GM23338 (cell line): Measurements from ENCODE around the gene ZNF276. TPM values are rescaled to one million over a fixed set of nuclear protein-coding genes. Genes with fewer than 3 reads are reported as not detected.

ENCODE experiments used
- ATAC-seq: fragments of 200-7000 bp; cut with Tn5 transposase; 3 replicates; pipeline ENCODE4 v1.9.1; 2020
- DNase-seq: peaks from one replicate; pipeline ENCODE4 v3.0.0-alpha.2; 2015; ENCODE audit warnings: low spot score
- H2AFZ ChIP-seq: fragments of 200-600 bp; sonication (generic); 2 replicates; pipeline ENCODE4 v1.8.0; 2016; ENCODE audit warnings: antibody characterized with exemption, mild to moderate bottlenecking, moderate library complexity
- H3F3A ChIP-seq: fragments of 200-600 bp; sonication (generic); replicated peaks from 2 replicates; pipeline ENCODE4 v1.8.0; 2017; ENCODE audit warnings: antibody characterized with exemption, mixed run types, low read depth
- H3K27ac ChIP-seq: fragments of 200-600 bp; sonication (generic); 2 replicates; pipeline ENCODE4 v1.6.1; 2016; ENCODE audit warnings: low read depth
- H3K27me3 ChIP-seq: fragments of 200-600 bp; sonication (generic); 2 replicates; pipeline ENCODE4 v1.8.0; 2016; ENCODE audit warnings: mild to moderate bottlenecking, mixed run types, moderate library complexity; ENCODE audit not compliant: insufficient read depth
- H3K36me3 ChIP-seq: fragments of 200-600 bp; sonication (generic); 2 replicates; pipeline ENCODE4 v1.8.0; 2016; ENCODE audit warnings: mild to moderate bottlenecking; ENCODE audit not compliant: insufficient read depth
- H3K4me1 ChIP-seq: fragments of 200-600 bp; sonication (generic); 2 replicates; pipeline ENCODE4 v1.8.0; 2016; ENCODE audit warnings: mild to moderate bottlenecking, moderate library complexity; ENCODE audit not compliant: insufficient read depth
- H3K4me2 ChIP-seq: fragments of 200-600 bp; sonication (generic); 2 replicates; pipeline ENCODE4 v1.7.1; 2017; ENCODE audit warnings: mixed run types
- H3K4me3 ChIP-seq: fragments of 200-600 bp; sonication (generic); 2 replicates; pipeline ENCODE4 v1.6.1; 2016; ENCODE audit warnings: mixed run types
- H3K79me2 ChIP-seq: fragments of 200-600 bp; sonication (generic); replicated peaks from 2 replicates; pipeline ENCODE4 v1.8.0; 2017; ENCODE audit warnings: mild to moderate bottlenecking; ENCODE audit not compliant: insufficient read depth
- H3K9me2 ChIP-seq: fragments of 200-600 bp; sonication (generic); 2 replicates; pipeline ENCODE4 v1.8.0; 2017; ENCODE audit not compliant: insufficient read depth
- H4K20me1 ChIP-seq: fragments of 200-600 bp; sonication (generic); replicated peaks from 2 replicates; pipeline ENCODE4 v1.8.0; 2017; ENCODE audit warnings: mild to moderate bottlenecking; ENCODE audit not compliant: insufficient read depth
- H3K27ac Mint-ChIP-seq: 2 replicates; pipeline ENCODE4 v1.8.0; 2020; ENCODE audit warnings: inconsistent platforms, mild to moderate bottlenecking, moderate library complexity, mixed read lengths
- H3K27me3 Mint-ChIP-seq: 3 replicates; pipeline ENCODE4 v1.8.0; 2022; ENCODE audit warnings: low read depth, mild to moderate bottlenecking, moderate library complexity, mixed read lengths, inconsistent platforms; ENCODE audit not compliant: insufficient read depth, poor library complexity
- H3K36me3 Mint-ChIP-seq: 3 replicates; pipeline ENCODE4 v1.8.0; 2021; ENCODE audit warnings: low read depth, mild to moderate bottlenecking, inconsistent platforms, moderate library complexity, mixed read lengths
- H3K4me1 Mint-ChIP-seq: 3 replicates; pipeline ENCODE4 v1.8.0; 2020; ENCODE audit warnings: mild to moderate bottlenecking, inconsistent platforms, mixed read lengths
- H3K4me3 Mint-ChIP-seq: 3 replicates; pipeline ENCODE4 v1.8.0; 2021; ENCODE audit warnings: moderate library complexity, mild to moderate bottlenecking, inconsistent platforms, mixed read lengths
- H3K9me3 Mint-ChIP-seq: 3 replicates; pipeline ENCODE4 v1.8.0; 2020; ENCODE audit warnings: moderate library complexity, mild to moderate bottlenecking, inconsistent platforms, mixed read lengths
- CREB1 ChIP-seq: fragments of 250-450 bp; sonication (Bioruptor Pico); IDR thresholded peaks from 2 replicates; pipeline ENCODE4 v1.5.0; 2020; ENCODE audit warnings: low read depth, mild to moderate bottlenecking, moderate library complexity
- EZH2 ChIP-seq: fragments of 200-600 bp; sonication (generic); IDR thresholded peaks from one replicate; pipeline ENCODE4 v1.8.0; 2017; ENCODE audit warnings: antibody characterized with exemption, mild to moderate bottlenecking, low read depth; ENCODE audit not compliant: unreplicated experiment
- EZH2phosphoT487 ChIP-seq: fragments of 200-600 bp; sonication (generic); IDR thresholded peaks from one replicate; pipeline ENCODE4 v1.8.1; 2018; ENCODE audit warnings: antibody characterized with exemption; ENCODE audit not compliant: unreplicated experiment
- JUNB ChIP-seq: IDR thresholded peaks from one replicate; pipeline ENCODE4 v1.6.1; 2016; ENCODE audit warnings: antibody characterized with exemption; ENCODE audit not compliant: unreplicated experiment
- NANOG ChIP-seq: IDR thresholded peaks from 2 replicates; pipeline ENCODE4 v1.6.1; 2016; ENCODE audit warnings: antibody characterized with exemption, borderline replicate concordance
- POLR2AphosphoS5 ChIP-seq: IDR thresholded peaks from 2 replicates; pipeline ENCODE4 v1.6.1; 2016; ENCODE audit warnings: antibody characterized with exemption, low read depth
- STAT1 ChIP-seq: IDR thresholded peaks from one replicate; pipeline ENCODE4 v1.6.1; 2016; ENCODE audit warnings: antibody characterized with exemption; ENCODE audit not compliant: unreplicated experiment
- ZNF114 ChIP-seq: fragments of 250-450 bp; sonication (Bioruptor Pico); IDR thresholded peaks from 2 replicates; pipeline ENCODE4 v1.5.0; 2020; ENCODE audit warnings: mild to moderate bottlenecking, moderate library complexity
- ZNF331 ChIP-seq: fragments of 250-450 bp; sonication (Bioruptor Pico); IDR thresholded peaks from 2 replicates; pipeline ENCODE4 v1.5.0; 2020; ENCODE audit warnings: low read depth, mild to moderate bottlenecking, moderate library complexity
- polyA plus RNA-seq: library from polyadenylated mRNA; unstranded; fragments of >200 nt; fragmentation: Nextera tagmentation; extraction: Ambion mirVana; gene quantifications from 2 replicates; pipeline ENCODE4 v1.2.1, GENCODE V29; 2016
- total RNA-seq: library from RNA; depleted of rRNA; stranded (reverse); fragments of >200 nt; shearing (Covaris generic); gene quantifications from 2 replicates; pipeline ENCODE4 v1.2.3, GENCODE V29; 2014
- TF ChIP-seq, protein P1 (sequence below), 2 experiments: fragments of 200-600 bp in 1 of 2; sonication (generic) in 1 of 2; conservative IDR thresholded peaks; 2 replicates each; pipeline versions ENCODE4 v1.5.1 to v1.6.1; 2016 to 2017; ENCODE audit warnings: antibody characterized with exemption in 2 of 2, low read depth in 2 of 2, mild to moderate bottlenecking in 2 of 2, moderate library complexity in 1 of 2
- TF ChIP-seq, protein P2 (sequence below): IDR thresholded peaks from one replicate; pipeline ENCODE4 v1.6.1; 2018; ENCODE audit warnings: antibody characterized with exemption; ENCODE audit not compliant: unreplicated experiment
- TF ChIP-seq, protein P3 (sequence below): IDR thresholded peaks from 2 replicates; pipeline ENCODE4 v1.6.1; 2016; ENCODE audit warnings: antibody characterized with exemption
- TF ChIP-seq, protein P4 (sequence below): fragments of 250-450 bp; sonication (Bioruptor Pico); IDR thresholded peaks from 2 replicates; pipeline ENCODE4 v1.5.0; 2020; ENCODE audit warnings: mild to moderate bottlenecking, moderate library complexity

ZNF276 gene
- total and polyA plus RNA-seq, 2 experiments from 2014 or later: 3.4 to 15.6 TPM

GRCh38 chr16:89739383-89739782, 18.0 kb downstream of the ZNF276 start:
- Mint-ChIP-seq H3K4me3 (no peak overlapping the region), H3K4me1 (no peaks in the 10 kb centered on the region), H3K36me3 (peaks cover 88% of the 10 kb centered on the region), H3K9me3 (no peaks in the 10 kb centered on the region; the same call in 2 of the 3 replicates), H3K27ac (no peak overlapping the region), H3K27me3 (peaks cover 8% of the 10 kb centered on the region)
- H3K9me2 ChIP-seq: no peaks in the 10 kb centered on the region
- no peak overlapping the region for H3K4me2 ChIP-seq
- H3K79me2 ChIP-seq: no peaks in the 10 kb centered on the region
- H3F3A ChIP-seq: peaks cover 7% of the 10 kb centered on the region
- H3K36me3 ChIP-seq: peaks cover 29% of the 10 kb centered on the region; the same call in 1 of the 2 replicates
- peaks cover 4% of the 10 kb centered on the region; the same call in 1 of the 2 replicates for H4K20me1 ChIP-seq
- no peaks in the 10 kb centered on the region for H3K4me1 ChIP-seq
- DNase-seq (no peak), ATAC-seq (no peak)
- no peak overlapping the region for H3K4me3 ChIP-seq
- TF ChIP-seq NANOG (no peak), ZNF331 (CRISPR knock-in tag) (no peak), ZNF114 (CRISPR knock-in tag) (no peak), EZH2 (no peak), STAT1 (no peak), CREB1 (CRISPR knock-in tag) (no peak), JUNB (no peak), POLR2AphosphoS5 (no peak), EZH2phosphoT487 (no peak)
- TF ChIP-seq, protein P1, sequence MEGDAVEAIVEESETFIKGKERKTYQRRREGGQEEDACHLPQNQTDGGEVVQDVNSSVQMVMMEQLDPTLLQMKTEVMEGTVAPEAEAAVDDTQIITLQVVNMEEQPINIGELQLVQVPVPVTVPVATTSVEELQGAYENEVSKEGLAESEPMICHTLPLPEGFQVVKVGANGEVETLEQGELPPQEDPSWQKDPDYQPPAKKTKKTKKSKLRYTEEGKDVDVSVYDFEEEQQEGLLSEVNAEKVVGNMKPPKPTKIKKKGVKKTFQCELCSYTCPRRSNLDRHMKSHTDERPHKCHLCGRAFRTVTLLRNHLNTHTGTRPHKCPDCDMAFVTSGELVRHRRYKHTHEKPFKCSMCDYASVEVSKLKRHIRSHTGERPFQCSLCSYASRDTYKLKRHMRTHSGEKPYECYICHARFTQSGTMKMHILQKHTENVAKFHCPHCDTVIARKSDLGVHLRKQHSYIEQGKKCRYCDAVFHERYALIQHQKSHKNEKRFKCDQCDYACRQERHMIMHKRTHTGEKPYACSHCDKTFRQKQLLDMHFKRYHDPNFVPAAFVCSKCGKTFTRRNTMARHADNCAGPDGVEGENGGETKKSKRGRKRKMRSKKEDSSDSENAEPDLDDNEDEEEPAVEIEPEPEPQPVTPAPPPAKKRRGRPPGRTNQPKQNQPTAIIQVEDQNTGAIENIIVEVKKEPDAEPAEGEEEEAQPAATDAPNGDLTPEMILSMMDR (conservative IDR thresholded peaks at IDR 0.05; ENCODE audit: low read depth in 2 of 2): no peak
- TF ChIP-seq, protein P2, sequence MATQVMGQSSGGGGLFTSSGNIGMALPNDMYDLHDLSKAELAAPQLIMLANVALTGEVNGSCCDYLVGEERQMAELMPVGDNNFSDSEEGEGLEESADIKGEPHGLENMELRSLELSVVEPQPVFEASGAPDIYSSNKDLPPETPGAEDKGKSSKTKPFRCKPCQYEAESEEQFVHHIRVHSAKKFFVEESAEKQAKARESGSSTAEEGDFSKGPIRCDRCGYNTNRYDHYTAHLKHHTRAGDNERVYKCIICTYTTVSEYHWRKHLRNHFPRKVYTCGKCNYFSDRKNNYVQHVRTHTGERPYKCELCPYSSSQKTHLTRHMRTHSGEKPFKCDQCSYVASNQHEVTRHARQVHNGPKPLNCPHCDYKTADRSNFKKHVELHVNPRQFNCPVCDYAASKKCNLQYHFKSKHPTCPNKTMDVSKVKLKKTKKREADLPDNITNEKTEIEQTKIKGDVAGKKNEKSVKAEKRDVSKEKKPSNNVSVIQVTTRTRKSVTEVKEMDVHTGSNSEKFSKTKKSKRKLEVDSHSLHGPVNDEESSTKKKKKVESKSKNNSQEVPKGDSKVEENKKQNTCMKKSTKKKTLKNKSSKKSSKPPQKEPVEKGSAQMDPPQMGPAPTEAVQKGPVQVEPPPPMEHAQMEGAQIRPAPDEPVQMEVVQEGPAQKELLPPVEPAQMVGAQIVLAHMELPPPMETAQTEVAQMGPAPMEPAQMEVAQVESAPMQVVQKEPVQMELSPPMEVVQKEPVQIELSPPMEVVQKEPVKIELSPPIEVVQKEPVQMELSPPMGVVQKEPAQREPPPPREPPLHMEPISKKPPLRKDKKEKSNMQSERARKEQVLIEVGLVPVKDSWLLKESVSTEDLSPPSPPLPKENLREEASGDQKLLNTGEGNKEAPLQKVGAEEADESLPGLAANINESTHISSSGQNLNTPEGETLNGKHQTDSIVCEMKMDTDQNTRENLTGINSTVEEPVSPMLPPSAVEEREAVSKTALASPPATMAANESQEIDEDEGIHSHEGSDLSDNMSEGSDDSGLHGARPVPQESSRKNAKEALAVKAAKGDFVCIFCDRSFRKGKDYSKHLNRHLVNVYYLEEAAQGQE: no peak
- TF ChIP-seq, protein P3, sequence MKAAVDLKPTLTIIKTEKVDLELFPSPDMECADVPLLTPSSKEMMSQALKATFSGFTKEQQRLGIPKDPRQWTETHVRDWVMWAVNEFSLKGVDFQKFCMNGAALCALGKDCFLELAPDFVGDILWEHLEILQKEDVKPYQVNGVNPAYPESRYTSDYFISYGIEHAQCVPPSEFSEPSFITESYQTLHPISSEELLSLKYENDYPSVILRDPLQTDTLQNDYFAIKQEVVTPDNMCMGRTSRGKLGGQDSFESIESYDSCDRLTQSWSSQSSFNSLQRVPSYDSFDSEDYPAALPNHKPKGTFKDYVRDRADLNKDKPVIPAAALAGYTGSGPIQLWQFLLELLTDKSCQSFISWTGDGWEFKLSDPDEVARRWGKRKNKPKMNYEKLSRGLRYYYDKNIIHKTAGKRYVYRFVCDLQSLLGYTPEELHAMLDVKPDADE: no peak
- TF ChIP-seq, protein P4, sequence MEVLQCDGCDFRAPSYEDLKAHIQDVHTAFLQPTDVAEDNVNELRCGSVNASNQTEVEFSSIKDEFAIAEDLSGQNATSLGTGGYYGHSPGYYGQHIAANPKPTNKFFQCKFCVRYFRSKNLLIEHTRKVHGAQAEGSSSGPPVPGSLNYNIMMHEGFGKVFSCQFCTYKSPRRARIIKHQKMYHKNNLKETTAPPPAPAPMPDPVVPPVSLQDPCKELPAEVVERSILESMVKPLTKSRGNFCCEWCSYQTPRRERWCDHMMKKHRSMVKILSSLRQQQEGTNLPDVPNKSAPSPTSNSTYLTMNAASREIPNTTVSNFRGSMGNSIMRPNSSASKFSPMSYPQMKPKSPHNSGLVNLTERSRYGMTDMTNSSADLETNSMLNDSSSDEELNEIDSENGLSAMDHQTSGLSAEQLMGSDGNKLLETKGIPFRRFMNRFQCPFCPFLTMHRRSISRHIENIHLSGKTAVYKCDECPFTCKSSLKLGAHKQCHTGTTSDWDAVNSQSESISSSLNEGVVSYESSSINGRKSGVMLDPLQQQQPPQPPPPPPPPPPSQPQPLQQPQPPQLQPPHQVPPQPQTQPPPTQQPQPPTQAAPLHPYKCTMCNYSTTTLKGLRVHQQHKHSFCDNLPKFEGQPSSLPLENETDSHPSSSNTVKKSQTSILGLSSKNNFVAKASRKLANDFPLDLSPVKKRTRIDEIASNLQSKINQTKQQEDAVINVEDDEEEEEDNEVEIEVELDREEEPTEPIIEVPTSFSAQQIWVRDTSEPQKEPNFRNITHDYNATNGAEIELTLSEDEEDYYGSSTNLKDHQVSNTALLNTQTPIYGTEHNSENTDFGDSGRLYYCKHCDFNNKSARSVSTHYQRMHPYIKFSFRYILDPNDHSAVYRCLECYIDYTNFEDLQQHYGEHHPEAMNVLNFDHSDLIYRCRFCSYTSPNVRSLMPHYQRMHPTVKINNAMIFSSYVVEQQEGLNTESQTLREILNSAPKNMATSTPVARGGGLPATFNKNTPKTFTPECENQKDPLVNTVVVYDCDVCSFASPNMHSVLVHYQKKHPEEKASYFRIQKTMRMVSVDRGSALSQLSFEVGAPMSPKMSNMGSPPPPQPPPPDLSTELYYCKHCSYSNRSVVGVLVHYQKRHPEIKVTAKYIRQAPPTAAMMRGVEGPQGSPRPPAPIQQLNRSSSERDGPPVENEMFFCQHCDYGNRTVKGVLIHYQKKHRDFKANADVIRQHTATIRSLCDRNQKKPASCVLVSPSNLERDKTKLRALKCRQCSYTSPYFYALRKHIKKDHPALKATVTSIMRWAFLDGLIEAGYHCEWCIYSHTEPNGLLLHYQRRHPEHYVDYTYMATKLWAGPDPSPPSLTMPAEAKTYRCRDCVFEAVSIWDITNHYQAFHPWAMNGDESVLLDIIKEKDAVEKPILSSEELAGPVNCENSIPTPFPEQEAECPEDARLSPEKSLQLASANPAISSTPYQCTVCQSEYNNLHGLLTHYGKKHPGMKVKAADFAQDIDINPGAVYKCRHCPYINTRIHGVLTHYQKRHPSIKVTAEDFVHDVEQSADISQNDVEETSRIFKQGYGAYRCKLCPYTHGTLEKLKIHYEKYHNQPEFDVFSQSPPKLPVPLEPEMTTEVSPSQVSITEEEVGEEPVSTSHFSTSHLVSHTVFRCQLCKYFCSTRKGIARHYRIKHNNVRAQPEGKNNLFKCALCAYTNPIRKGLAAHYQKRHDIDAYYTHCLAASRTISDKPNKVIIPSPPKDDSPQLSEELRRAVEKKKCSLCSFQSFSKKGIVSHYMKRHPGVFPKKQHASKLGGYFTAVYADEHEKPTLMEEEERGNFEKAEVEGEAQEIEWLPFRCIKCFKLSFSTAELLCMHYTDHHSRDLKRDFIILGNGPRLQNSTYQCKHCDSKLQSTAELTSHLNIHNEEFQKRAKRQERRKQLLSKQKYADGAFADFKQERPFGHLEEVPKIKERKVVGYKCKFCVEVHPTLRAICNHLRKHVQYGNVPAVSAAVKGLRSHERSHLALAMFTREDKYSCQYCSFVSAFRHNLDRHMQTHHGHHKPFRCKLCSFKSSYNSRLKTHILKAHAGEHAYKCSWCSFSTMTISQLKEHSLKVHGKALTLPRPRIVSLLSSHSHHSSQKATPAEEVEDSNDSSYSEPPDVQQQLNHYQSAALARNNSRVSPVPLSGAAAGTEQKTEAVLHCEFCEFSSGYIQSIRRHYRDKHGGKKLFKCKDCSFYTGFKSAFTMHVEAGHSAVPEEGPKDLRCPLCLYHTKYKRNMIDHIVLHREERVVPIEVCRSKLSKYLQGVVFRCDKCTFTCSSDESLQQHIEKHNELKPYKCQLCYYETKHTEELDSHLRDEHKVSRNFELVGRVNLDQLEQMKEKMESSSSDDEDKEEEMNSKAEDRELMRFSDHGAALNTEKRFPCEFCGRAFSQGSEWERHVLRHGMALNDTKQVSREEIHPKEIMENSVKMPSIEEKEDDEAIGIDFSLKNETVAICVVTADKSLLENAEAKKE (CRISPR knock-in tag): no peak
- no peak overlapping the region for H3K27ac ChIP-seq
- no peaks in the 10 kb centered on the region for H3K27me3 ChIP-seq
- H2AFZ ChIP-seq: no peak overlapping the region
